RKO (cell line): ENCODE measurements around the gene FGFBP3.
"Not testable (repeated sequence)": the region's sequence is repeated elsewhere in the genome, so short reads cannot be mapped to it uniquely, and the experiment has no call there.

Experiments
- DNase-seq: peaks from one replicate; pipeline ENCODE4 v3.0.0-alpha.2; 2016; ENCODE audit warnings: low spot score

FGFBP3 gene

DNA sequence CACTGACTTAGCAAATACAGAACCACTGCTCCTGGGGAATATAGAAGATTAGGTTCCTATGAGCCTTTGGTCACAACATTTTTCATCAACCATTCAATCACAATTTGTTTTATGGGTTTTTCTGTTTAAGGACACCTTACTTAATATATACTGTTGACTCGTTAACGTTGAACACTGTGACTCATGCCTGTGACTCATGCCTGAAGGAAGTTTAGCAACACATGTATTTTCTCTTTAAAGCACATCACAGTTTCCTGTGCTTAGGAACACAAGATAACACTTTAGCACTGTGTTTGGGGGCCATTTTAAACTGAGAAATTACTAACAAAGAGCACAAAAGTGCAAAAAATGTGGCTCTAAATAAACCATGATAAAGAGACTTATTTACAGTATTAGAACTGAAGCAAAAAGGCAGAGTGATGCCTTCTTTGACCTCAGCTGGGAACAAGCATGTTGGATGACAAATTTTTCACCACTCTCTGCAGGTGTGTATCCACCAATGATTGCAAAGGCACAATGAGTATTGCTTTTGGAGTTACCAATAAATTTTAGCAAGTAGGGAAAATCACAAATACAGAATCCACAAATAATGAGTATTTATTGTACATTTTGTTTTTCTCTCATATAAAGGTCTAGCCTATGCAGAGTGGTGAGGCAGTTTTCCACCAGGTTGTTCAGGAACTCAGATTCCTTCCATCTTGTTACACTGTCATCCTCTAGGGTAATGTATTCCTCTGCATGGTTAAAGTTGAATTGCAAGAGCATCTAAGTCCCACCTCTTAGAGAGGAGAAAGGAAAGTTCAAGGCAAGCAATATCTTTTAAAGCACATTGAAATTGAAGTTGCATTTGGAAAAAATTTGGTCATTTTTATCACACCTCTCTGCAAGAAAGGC lies 7.3 kb downstream of the FGFBP3 start:
- peak; percentile 97 for DNase-seq

DNA sequence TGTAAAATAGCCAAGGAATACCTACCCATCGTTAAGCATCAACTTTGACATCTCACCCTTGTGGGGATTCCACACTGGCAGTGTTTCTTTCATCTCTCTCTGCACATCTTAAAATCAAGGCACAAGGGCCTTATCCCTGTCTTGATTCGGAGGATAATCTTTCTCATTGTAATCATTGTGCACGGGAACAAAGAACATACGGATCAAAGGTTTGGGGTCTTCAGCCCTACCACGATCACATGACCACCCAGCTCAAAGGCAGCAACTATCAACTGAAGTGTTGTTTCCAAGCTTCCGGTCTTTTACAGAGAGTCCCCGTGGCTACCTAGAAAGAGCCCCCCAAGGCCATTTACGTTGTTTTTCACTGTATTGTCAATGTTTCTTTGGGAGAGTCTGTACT lies 11.9 kb downstream of the FGFBP3 start:
- DNase-seq: no peak

DNA sequence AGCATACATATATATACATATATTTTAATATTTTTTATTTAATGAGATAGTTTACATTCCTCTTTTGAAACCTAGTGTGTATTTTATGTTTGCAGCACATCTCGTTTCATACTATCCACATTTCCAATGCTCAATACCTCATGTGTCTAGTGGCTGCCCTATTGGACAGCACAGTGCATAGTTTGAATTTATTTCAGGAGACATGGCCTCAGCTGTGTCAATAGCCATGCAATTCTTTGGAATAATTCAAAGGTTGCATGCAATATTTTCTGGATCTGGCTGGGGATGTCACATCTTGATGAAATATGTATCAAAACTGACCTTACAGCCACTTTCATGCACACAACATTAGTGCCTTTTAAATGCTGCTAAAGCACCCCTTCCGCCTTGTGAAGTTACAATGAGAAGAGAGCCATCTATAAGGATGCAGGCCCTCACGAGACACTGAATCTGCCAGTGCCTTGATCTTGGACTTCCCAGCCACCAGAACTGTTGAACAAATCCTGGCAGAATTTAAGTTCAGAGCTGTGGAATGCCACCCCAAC lies 13.0 kb downstream of the FGFBP3 start:
- no peak for DNase-seq

DNA sequence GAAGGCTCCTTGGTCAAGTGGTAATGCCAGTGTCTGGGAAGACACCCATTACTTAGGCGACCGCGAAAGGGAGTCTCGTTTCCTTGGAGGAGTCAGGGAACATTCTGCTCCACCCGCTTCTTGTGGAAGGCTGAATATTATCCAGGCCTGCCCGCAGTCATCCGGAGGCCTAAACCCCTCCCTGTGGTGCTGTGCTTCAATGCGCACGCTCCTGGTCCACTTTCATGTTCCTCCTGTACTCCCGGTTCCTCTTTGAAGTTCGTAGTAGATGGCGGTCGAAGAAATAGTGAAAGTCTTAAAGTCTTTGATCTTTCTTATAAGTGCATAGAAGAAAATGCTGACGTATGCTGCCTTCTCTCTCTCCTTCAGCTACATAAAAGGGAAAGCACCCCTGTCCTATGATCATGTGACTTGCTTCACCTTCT lies 15.0 kb downstream of the FGFBP3 start:
- not testable (repeated sequence) for DNase-seq

DNA sequence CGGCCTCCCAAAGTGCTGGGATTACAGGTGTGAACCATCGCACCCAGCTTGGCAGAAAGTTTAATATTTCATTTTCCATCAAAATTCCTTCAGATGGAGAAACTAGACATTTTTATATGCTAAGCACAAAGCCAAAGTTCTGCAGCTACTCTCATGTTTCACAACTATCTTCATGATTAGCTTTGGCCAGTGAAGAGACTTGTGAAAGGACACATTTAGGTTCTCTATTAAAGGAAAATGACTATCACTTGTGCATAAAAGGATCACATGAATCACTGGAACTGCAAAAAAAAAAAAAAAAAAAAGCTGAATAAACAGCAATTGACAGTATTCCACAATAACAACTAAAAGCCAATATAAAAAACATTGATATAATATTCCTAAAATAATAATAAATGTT lies 16.2 kb downstream of the FGFBP3 start:
- DNase-seq: no peak

DNA sequence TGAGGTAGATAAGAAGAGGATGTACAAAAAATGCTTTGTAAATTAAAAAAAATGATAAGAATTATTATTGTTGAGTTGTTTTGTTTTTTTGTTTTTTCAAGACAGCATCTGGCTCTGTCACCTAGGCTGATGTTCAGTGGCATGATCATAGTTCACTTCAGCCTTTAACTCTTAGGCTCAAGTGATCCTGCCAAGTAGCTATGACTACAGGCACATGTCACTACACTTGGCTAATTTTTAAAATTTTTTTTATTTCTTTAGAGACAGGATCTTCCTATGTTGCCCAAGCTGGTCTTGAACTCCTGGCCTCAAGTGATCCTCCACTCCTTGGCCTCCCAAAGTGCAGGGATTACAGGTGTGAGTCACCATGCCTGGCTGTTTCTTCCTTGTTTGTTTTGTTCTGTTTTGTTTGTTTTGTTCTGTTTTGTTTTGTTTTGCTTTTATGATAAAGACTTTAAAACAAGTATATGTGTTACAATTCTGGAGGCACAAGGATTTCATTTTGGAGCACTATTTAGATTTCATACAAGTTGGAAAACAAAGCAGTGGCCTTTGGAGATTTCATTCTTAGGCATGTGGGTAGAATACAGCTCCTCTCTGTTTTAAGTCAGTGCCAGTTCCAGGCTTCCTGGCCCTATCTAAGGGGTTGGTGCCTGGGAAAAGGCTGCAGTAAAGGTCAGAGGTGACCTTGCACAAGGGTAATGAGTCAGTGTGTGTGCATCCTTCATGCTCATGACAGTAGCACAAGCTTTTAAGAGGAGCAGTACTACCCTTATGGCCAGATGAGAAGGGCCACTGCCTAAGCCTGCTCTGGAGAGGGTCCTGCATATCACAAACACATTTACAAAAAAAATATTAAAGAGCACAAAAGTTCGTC lies 17.9 kb downstream of the FGFBP3 start:
- DNase-seq: peak; percentile 48

DNA sequence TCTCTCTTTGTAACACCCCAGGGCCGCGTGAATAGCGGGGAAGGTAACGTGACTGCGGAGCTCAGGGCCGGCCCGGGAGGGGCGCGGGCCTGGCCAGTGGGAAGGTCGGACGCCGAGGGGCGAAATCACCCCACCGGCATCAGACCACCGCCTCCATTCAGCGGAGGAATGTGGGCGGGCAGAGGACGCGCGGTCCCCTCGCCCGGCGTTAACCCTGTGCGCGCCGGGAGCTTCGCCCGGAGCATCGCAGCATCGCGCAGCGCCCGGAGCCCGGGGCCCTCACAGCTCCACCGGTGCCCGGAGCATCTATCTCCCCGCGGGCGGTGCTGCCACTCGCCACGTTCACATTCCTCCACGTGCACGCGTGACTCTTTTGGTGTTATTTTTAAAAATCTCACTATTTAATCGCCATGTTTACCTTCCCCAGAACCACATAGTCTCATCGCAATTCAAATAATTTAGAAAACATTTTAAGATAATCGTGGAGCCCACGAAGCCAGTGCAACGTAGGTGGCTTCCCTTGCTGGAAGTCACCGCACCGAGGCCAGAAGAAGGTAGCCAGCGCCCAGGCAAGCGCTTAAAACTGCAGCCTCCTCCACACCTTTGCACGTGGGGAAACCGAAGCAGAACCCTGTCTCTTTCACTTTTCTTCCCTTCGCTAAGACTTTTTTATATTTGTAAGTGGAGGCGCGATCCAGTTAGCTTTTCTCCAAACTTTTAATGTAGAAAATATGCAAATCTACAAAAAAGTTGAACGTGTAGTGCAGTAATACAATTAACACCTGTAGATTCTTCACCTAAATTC lies 21.8 kb downstream of the FGFBP3 start:
- no peak for DNase-seq

DNA sequence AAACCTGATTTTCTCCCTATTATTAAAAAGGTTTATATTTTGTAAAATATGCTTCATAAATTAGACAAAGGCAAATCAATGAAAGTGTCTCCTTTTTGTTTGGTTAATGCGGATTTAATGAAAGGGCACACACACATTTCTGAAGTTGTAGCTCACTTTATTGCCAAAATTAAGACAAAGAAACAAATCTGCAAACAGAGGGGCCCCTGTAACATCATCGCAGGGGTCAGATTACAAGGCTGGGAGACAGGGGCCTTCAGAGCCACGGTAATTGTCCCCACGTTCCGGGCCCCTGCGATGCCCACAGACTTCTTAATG lies 22.4 kb downstream of the FGFBP3 start:
- no peak for DNase-seq

DNA sequence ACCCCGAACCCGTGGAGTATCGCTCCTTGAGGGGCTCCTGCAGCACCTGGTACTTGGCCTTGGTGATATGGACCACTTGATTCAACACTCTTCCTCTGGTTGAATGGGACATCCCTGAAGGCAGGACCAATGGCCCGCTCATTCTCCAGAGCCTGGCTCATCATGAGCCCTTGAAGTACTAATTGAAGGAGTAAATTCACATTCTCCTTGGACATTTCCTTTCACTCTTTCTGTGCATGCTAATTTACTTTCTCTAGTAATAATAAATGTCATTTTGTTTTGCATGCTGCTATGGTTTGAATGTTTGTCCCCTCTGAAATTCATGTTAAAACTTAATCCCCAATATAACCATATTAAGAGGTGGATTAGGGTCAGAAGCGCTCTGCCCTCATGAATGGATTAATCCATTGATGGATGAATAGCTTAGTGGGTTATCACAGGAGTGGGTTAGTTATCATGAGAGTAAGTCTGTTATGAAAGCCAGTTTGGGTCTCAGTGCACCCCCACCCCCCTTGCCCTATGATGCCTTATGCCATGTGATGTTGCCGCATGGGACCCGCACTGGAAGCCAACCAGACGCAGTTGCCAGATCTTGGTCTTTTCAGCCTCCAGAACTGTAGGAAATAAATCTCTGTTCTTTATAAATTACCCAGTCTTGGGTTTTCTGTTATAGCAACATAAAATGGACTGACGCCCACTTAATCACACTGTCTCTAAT lies 23.8 kb downstream of the FGFBP3 start:
- no peak for DNase-seq

DNA sequence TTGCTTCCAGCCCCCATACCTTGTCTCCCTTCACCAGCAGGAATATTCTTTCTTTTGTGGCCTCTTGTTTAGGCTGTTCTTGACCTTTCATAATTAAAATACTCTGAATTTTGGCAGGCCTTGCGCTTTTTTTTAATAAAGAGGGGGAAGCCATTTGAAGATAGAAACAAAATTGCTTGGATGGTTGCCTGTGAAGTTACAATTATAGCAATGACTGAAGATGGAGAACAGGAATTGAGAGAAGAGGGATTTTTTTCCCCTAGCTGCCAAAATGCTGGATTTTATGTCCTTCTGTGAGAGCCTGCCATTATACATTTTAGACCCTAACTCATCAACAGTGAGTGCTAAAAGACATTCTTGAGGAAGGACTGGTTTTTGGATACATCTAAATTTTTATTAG lies 24.8 kb downstream of the FGFBP3 start:
- no peak for DNase-seq

DNA sequence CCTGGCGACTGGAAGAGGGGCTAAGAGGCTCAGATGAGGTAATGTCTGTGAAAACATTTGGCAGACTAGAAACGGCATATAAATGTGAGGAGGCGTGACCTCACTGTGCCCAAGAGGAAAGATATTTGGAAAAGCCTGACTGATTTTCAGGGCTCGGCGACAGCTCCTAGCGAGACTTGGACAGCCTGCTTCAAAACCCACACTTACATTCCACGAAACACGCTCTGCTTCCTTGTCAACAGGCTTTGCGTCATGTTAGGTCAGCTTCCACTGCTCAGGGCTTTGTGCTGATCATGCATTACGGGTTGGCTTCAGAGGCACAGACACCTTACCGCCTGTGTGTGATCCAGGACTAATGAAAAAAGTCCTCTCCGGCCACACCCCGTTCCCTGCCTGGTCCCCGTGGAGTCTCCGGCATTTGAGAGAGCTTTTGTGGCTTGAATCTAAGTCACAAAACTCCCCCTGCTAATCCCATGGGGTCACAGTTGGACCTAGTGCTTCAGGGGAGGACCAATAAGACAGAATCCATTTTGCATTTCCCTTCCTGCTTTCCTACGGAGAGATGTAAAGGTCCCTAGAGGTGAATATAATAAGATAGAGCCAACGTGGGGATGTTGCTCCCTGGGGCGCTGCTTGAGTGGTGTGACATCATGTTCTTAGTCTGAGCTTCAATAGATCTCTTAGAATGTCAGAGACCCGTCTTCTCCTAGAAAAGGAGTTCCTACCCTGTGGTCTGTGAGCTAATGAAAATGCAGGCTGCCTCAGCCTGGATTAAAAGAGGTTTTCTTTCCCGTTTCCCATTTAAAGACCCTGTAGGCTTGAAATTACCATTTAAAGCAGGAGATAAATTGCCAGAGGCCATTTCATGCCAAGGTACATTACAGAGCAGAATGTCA lies 25.5 kb downstream of the FGFBP3 start:
- no peak for DNase-seq

DNA sequence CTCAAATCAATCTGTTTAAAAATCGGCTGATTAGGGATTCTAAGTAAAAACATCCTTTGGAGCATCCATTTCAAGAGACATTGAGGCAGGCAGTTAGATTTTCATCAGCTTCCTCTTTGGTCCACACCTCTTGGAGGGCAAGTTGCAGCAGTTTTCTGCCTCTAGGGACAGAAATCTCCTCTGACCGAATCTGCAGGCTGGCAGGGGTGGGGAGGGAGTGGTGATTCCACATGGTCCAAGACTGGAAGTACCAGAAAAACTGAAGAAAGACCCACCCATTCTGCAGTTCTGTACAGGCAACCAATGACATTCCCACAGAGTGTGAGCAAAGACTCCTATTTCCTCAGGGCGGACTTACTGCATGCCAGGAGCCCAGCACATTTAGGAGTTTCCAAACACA lies 29.0 kb downstream of the FGFBP3 start:
- DNase-seq: peak; percentile 18

DNA sequence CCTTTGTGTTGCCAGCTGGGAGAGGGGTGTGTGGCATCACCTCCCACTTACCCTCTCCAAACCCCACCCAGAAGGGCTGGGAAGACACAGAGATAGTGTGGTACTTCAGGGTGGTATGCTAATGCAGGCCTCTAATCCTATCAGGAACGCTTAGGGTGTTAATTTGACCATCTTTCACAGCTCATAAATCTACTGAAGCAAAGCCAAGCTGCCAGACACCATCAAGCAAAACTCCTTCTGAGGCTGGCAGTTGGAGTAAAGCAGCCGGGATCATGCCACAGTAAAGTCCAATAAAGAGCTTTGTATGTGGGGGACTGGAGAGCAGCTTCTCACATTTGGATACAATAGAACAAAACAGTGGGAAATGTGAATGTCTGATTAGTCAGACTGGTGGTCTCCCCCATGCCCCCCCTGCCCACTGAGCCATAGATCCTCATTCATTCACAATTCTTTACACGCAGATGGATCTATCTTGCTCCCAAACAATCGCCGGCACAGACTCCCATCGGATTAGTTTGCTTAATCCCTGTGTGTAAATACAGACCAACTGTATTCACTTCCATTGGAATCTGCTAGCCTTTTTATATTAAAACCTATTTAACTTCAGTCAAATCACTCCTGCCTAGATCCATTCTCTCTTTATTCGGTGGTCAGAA lies 29.6 kb downstream of the FGFBP3 start:
- no peak for DNase-seq

DNA sequence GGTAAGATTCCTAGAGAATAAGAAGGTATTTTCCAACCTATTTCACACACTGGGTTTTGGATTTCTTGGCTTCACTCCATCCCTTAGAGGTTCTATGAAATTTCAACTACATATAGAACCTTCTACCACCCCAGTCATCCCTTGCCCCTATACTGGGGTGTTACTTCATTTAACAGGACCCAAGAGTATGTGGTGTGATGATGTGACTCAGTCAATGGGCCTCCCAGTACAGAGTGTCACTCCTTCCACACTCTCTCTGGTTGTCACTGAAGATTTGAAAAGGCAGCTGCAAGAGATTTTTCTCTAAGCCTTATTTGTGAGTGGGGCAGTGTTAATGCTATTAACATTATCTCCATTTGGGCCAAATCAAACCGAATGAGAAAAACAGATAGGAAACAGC lies 33.5 kb downstream of the FGFBP3 start:
- DNase-seq: no peak

DNA sequence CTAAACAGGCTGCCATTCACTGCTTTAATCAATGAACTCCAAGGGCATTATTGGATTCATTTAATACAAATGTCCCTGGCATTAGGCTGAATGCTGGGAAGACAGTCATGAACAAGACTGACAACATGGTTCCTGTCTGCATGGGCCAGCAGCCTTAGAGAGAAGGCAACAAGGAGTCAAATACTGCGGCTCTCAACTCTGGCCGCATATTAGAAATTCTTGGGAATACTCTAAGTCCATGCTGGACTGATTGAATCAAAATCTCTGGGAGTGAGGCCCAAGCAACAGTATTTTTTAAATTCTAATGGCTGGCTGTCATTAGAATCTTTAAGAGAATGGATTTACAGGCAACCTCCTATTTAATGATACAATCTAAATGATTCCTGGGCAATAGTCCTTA lies 34.1 kb downstream of the FGFBP3 start:
- DNase-seq: no peak

DNA sequence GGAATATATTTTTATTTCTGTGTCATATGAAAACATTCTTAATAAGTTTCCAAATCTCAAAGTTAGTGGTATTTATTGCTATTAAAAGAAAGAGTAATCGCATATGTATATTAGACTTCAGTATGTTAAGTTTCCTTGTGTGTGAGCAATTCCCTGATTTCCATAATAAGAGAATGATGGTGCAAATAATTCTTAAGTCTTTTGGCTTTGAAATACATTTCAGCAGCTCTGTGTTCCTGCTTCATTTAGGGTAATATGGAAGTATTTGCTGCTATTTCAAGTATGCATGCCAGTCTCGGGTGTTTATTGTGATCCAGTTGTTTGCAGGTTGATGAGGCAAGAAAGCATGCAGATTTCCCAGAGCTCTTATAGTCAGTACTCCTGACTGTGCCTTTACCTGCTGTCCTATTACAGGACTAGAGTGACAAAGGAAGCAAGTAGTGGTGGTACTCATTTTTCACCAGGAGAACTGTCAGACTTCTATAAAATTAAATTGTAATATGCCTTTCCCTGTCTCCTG lies 43.7 kb downstream of the FGFBP3 start:
- DNase-seq: no peak

DNA sequence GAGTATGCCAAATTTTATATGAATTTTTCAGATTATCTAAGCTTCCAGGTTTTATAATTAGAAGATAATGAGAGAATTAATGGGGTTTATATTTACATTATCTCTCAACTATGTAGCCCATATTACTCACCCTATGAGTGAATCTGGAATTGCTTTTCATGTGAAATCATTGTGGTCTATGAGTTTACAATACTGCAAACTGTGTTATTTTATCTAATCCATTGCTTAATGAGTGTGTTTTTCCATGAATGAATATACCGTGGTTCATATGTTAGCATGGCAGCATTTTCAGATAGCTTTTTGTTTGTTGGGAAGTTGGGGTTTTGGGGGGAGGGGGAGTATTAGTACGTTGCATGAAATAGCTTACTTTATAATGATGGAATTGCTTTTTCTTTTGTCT lies 44.5 kb downstream of the FGFBP3 start:
- no peak for DNase-seq

DNA sequence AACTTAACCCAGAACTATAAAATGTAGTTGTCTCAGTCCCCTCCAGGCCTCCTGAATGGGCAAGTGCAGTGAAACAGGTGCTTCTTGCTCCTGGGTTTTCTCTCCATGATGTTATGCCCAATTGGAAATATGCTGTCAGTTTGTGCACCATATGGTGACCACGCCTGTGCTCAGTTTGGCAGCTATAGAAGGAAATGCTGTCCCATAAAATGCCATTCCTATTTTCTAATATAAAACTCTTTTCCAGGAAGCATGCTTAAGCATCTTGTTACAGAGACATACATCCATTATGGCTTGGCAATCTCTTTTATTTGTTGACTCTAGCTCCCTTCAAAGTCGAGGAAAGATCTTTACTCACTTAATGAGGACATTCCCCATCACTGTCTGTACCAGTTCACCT lies 45.2 kb downstream of the FGFBP3 start:
- no peak for DNase-seq

DNA sequence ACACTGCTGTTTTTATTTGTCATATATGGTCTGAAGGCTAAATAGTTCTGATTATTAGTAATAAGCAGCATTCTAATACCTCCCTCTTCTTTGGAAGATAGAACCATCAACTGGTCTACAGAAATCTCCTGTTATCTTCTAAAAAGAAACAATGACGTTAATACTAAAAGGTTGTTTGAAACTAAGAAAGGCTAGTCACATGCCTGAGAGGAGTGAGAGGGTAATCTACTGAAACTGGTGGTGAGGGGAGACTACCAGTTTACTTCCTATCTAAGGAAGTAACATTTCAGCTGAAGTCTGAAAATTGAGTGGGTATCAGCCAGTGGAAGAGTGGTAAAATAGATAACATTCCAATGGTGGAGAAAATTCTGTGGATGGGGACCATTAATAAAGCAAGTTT lies 48.4 kb downstream of the FGFBP3 start:
- no peak for DNase-seq

DNA sequence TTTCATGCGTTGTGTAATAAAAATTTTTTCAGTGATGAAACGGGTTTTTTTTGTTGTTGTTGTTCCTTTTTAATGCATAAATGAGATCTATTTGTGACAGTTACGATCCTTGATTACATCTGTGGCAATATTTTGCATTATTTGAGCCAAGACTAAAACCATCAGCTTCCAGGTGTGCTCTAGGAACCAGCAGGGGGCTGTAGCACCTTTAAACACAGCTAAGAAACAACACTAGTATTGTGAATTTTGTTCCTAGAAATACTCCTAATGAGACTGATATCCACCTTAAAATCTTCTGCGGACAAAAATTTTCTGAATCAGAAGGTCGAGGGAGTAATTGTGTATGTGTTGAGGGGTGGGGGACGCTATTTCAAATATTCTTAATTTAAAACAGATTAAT lies 52.6 kb downstream of the FGFBP3 start:
- DNase-seq: no peak
